Esophagus squamous epithelium (tissue), 5 donors: Measurements from ENCODE around the gene INMT. TPM values are rescaled to one million over a fixed set of nuclear protein-coding genes. Genes with fewer than 3 reads are reported as not detected.
A peak's percentile ranks its signal among the peaks of the same experiment; 100 is the strongest.

ENCODE experiments used
- DNase-seq: peaks from one replicate; lab custom pipeline; 2025; lab: John Stamatoyannopoulos, UW
- H3K27ac ChIP-seq, 4 donors: fragments of 200-600 bp; sonication (generic); one replicate each; pipeline ENCODE4 v1.5.1; 2016 to 2019; ENCODE audit warnings: mild to moderate bottlenecking in 1 of 4
- H3K27me3 ChIP-seq, 4 donors: fragments of 200-600 bp; sonication (generic); 1 replicate in 3 of 4; 2 replicates in 1 of 4; pipeline versions ENCODE4 v1.5.1 to v1.6.0; 2017 to 2021; ENCODE audit warnings: antibody characterized with exemption in 1 of 4
- H3K36me3 ChIP-seq, 3 donors: fragments of 200-600 bp; sonication (generic); one replicate each; pipeline ENCODE4 v1.5.1; 2016 to 2019
- H3K4me1 ChIP-seq, 3 donors: fragments of 200-600 bp; sonication (generic); one replicate each; pipeline ENCODE4 v1.5.1; 2017 to 2019
- H3K4me3 ChIP-seq, 4 donors: fragments of 200-600 bp; sonication (generic); 1 replicate in 3 of 4; 2 replicates in 1 of 4; pipeline ENCODE4 v1.5.1; 2016 to 2019; ENCODE audit warnings: mild to moderate bottlenecking in 2 of 4, moderate library complexity in 1 of 4
- H3K9me3 ChIP-seq, 3 donors: fragments of 200-600 bp; sonication (generic); one replicate each; pipeline ENCODE4 v1.5.1; 2016 to 2019
- POLR2A ChIP-seq, 4 donors: fragments of 450-650 bp; IDR thresholded peaks; one replicate each; pipeline ENCODE4 v1.6.1; 2017; ENCODE audit warnings: antibody characterized with exemption in 4 of 4, mild to moderate bottlenecking in 4 of 4, moderate library complexity in 3 of 4
- WGBS, 2 donors: methylation state at CpG; one replicate each; pipeline ENCODE4 v1.1.5; 2018; 5-methylcytosine and 5-hydroxymethylcytosine counted together
- intact Hi-C: fragments of 100-400 bp; cut with DNase I; formaldehyde crosslinking; loops from one replicate; pipeline ENCODE4 v1.15.0; 2022
- total RNA-seq, 4 donors: library from RNA; depleted of rRNA; stranded (reverse); fragments of >200 nt; gene quantifications; one replicate each; pipeline ENCODE4 v1.1.0, GENCODE V29; 2016
- TF ChIP-seq, protein P1 (sequence below), 6 experiments: fragments of 450-650 bp in 4 of 6; fragments of 200-600 bp in 2 of 6; sonication (generic) in 2 of 6; IDR thresholded peaks; one replicate each; pipeline ENCODE4 v1.5.1; 2016 to 2019; ENCODE audit warnings: antibody characterized with exemption in 6 of 6, mild to moderate bottlenecking in 4 of 6, moderate library complexity in 4 of 6
- donor health status: DM: yes; HTN: yes; CAD: no.

INMT gene
- total RNA-seq, 4 donors from 2014 or later, result 0.76 to 40.2 (median 7.8) TPM

DNA sequence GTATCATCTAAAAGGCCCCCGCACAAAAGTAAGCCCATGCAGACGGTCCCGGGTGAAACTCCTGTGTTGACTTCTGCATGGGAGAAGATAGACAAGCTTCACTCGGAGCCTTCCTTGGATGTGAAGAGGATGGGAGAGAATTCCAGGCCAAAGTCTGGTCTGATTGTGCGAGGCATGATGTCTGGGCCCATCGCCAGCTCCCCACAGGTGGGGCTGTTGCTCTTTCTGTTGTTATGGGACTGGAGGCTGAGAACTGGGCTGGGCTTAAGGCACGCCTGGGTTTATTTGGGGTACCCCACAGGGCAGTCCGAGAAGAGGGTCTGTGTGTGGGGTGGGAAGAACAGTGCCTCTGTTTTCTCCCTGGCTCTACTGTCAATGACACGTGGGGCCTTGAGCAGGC lies 33.9 kb downstream of the INMT start:
- Histone ChIP-seq H3K27ac (no peak overlapping the region), H3K9me3 (no peaks in the 10 kb centered on the region), H3K27me3 (no peaks in the 10 kb centered on the region), H3K4me1 (no peaks in the 10 kb centered on the region), H3K36me3 (peaks cover 0 to 56% (median 8%) of the 10 kb centered on the region in 3 donors), H3K4me3 (no peak overlapping the region)
- DNase-seq, result no peak
- 94 to 100% methylated on average over 2 to 8 of the region's 9 CpGs for WGBS, 2 donors
- TF ChIP-seq POLR2A (IDR thresholded peaks at IDR 0.05), result no peak
- TF ChIP-seq, protein P1, sequence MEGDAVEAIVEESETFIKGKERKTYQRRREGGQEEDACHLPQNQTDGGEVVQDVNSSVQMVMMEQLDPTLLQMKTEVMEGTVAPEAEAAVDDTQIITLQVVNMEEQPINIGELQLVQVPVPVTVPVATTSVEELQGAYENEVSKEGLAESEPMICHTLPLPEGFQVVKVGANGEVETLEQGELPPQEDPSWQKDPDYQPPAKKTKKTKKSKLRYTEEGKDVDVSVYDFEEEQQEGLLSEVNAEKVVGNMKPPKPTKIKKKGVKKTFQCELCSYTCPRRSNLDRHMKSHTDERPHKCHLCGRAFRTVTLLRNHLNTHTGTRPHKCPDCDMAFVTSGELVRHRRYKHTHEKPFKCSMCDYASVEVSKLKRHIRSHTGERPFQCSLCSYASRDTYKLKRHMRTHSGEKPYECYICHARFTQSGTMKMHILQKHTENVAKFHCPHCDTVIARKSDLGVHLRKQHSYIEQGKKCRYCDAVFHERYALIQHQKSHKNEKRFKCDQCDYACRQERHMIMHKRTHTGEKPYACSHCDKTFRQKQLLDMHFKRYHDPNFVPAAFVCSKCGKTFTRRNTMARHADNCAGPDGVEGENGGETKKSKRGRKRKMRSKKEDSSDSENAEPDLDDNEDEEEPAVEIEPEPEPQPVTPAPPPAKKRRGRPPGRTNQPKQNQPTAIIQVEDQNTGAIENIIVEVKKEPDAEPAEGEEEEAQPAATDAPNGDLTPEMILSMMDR (IDR thresholded peaks at IDR 0.05), result no peak
- intact Hi-C loops, result no loop called here

DNA sequence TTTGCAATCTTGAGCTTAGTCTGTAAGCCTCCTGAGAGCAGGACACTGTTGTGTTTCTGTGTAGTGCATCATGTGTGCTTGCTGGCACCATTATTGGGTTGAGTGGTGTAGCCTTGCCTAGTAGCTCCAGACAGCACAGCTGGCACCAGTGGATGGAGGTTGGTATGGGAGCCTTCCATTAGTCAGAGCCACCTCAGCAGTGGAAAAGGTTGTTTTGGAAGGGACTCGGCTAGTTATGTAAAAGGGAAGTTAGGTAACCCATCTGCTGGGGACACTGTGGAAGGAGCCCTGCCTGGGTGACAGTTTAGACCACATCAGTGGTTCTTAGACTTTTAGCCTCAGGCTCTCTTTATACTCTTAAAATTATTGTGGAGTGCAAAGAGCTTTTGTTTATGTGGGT lies 35.6 kb downstream of the INMT start:
- WGBS, 2 donors, result 63% methylated on average over 1 of the region's 1 CpG; no CpG with 5 or more reads in 1 of the 2 donors
- intact Hi-C loops, result no loop called here
- Histone ChIP-seq H3K4me3 (no peak overlapping the region), H3K4me1 (no peaks in the 10 kb centered on the region), H3K36me3 (peaks cover 0 to 59% (median 8%) of the 10 kb centered on the region in 3 donors), H3K9me3 (no peaks in the 10 kb centered on the region), H3K27ac (no peak overlapping the region), H3K27me3 (no peaks in the 10 kb centered on the region)
- TF ChIP-seq, protein P1 (IDR thresholded peaks at IDR 0.05), result no peak
- TF ChIP-seq POLR2A (IDR thresholded peaks at IDR 0.05), result no peak
- no peak for DNase-seq

DNA sequence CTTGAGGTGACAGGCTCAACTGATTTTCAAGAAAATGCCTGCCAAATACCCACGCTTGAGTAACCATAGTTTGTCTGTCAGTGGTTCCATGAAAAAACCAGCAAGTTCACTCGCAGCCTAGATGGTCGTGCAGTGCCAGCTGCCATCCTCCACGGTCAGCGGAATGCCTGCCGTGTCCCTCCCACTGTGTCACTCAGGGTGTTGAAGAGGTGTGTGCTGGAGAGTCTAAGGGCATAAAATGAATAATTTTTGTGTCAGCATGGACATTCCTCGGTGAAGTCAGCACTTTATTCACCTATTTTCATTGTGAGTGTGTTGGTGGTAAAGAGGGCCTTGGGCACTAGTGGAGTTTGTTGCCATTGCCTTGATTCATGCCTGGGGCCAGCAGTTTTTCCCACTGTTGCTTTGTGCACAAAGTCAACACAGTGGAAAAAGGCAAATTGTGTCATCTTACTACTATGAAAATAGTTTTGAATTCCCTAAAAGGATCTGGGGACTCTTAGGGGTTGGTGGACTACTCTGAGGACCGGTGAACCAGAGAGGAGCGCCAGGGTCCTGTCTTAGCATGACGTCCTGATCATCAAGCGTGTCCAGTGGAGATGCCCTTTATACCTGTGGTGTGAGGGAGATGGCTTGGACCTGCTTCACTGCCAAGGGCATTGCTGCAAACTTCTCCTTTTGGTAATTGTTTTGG lies 36.9 kb downstream of the INMT start:
- no peak for DNase-seq
- Histone ChIP-seq H3K36me3 (peaks cover 0 to 53% (median 8%) of the 10 kb centered on the region in 3 donors), H3K27ac (peak overlapping the region in 1 of 4 donors; percentile 47), H3K9me3 (no peaks in the 10 kb centered on the region), H3K27me3 (no peaks in the 10 kb centered on the region), H3K4me3 (no peak overlapping the region), H3K4me1 (no peaks in the 10 kb centered on the region)
- WGBS, 2 donors, result 67 to 86% methylated on average over 11 of the region's 11 CpGs
- TF ChIP-seq POLR2A (IDR thresholded peaks at IDR 0.05), result no peak
- TF ChIP-seq, protein P1 (IDR thresholded peaks at IDR 0.05), result no peak
- intact Hi-C loops, result no loop called here

DNA sequence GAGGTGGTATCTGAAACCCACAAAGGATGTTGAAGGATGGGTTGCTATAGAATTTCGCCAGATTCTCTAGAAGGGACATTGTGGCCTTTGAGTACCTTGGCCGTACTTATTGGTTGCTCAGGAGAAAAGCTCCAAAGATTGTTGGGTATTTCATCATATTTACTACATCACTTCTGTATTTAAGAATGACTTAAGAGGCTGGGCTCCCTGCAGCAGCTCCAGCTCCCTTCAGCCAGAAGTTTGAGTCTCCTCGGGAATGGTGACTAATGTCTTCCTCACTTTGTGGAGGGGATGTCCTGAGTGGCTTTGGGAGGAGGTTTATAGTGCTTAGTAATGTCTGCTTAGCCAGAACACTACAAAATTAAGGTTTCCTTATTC lies 37.4 kb downstream of the INMT start:
- no peaks in the 10 kb centered on the region for H3K4me1 ChIP-seq
- peaks cover 0 to 53% (median 8%) of the 10 kb centered on the region in 3 donors for H3K36me3 ChIP-seq
- no peak for TF ChIP-seq POLR2A (IDR thresholded peaks at IDR 0.05)
- TF ChIP-seq, protein P1 (IDR thresholded peaks at IDR 0.05), result no peak
- no peak overlapping the region for H3K4me3 ChIP-seq
- WGBS, 2 donors, result 49 to 51% methylated on average over 3 of the region's 3 CpGs
- H3K9me3 ChIP-seq, result no peaks in the 10 kb centered on the region
- no peak for DNase-seq
- peak overlapping the region in 2 of 4 donors; percentile 10 to 47 for H3K27ac ChIP-seq
- intact Hi-C loops, result no loop called here
- H3K27me3 ChIP-seq, result no peaks in the 10 kb centered on the region

DNA sequence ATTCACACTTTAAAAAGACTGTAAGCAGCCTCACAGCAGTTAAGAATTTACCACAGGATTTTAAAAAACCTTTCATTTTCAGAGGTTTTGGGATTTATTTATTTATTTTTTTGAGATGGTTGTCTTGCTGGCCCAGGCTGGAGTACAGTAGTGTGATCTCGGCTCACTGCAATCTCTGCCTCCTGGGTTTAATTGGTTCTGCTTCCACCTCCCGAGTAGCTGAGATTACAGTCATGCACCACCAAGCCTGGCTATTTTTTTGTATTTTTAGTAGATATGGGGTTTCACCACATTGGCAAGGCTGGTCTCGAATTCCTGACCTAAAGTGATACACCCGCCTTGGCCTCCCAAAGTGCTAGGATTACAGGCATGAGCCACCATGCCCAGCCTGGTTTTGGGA lies 38.4 kb downstream of the INMT start:
- no peak overlapping the region for H3K27ac ChIP-seq
- WGBS, 2 donors, result 86 to 90% methylated on average over 3 to 4 of the region's 4 CpGs

More for the DNA sequence above, 38.4 kb downstream of the INMT start:
- no peak for DNase-seq
- H3K9me3 ChIP-seq, result no peaks in the 10 kb centered on the region
- peaks cover 0 to 3% (median 0%) of the 10 kb centered on the region in 3 donors for H3K4me1 ChIP-seq
- no peaks in the 10 kb centered on the region for H3K27me3 ChIP-seq
- intact Hi-C loops, result loop anchor here (10.0 kb wide), 1 partner anchor 334 kb away; no protein-coding TSS in a partner anchor
- peaks cover 0 to 43% (median 8%) of the 10 kb centered on the region in 3 donors for H3K36me3 ChIP-seq
- TF ChIP-seq, protein P1 (IDR thresholded peaks at IDR 0.05), result no peak
- no peak for TF ChIP-seq POLR2A (IDR thresholded peaks at IDR 0.05)
- no peak overlapping the region for H3K4me3 ChIP-seq
